Measurements from ENCODE around the gene FAM131C.

FAM131C gene

DNA sequence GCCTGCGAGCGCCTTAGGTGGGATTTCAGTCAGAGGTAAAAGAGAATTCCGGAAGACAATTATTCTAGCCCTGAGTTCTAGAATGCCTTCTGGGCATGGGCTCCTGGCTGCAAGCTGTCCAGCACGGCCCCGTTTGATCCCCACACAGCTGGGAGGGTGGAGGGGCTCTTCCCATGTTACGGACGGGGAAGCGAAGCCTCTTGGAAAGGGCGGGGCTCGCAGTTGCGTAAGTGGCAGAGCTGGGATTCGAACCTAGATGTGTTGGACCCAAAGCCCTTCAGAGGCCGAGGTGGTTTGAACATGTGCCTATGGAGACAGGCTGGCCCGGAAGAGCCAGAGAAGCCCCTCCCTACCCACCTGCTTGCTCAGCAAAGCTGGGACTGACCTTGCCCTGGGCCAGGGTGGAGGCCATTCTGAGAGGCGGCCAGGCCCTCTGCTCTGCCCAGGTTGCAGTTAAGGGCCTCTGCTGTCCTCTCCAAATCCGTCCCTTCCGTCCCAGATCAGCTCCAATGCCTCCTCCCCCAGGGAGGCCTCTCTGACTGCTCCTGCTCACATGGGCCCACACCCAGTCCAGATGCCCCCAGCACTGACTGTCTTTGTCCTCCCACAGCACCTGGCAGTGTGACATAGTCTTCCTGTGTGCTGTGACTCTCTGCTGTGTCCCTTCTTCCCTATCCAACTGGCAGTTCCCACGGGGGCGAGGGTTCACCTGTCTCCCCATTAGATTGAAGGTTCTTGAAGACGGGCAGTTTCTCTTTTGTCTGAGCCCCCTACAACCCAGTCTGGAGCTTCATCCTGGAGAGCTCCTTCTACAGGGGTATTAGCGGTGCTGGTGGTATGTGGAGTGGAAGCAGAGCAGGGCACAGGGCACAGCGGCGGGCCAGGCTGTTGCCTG lies 54.5 kb downstream of the FAM131C start:
- Histone ChIP-seq H3K4me2 (ENCODE audit: low read length, poor library complexity, severe bottlenecking) (no peak overlapping the region), H3K9ac (ENCODE audit: low read length) (peak overlapping the region; percentile 86), H3K4me1 (ENCODE audit: control insufficient read depth, insufficient read depth, low read depth, low read length) (peaks cover 37% of the 10 kb centered on the region), H3K23ac (ENCODE audit: low read length in 2 of 2) (no peak overlapping the region), H3K18ac (ENCODE audit: low read depth in 1 of 2, low read length in 2 of 2) (peak overlapping the region; percentile 78 to 80), H3K36me3 (ENCODE audit: control insufficient read depth in 1 of 2, insufficient read depth in 2 of 2, low read depth in 1 of 2, low read length in 2 of 2) (no peaks in the 10 kb centered on the region), H2AFZ (ENCODE audit: low read depth, low read length) (no peak overlapping the region), H2BK120ac (ENCODE audit: low read depth, low read length) (peak overlapping the region; percentile 29), H4K8ac (ENCODE audit: low read length) (peak overlapping the region; percentile 67), H2BK5ac (ENCODE audit: low read depth, low read length, poor library complexity, severe bottlenecking) (no peak overlapping the region), H2BK15ac (ENCODE audit: low read depth, poor library complexity, severe bottlenecking) (peak overlapping the region; percentile 55), H2AK5ac (ENCODE audit: low read length, severe bottlenecking) (no peak overlapping the region), H2BK12ac (ENCODE audit: low read length in 2 of 2) (peak overlapping the region; percentile 40 to 81), H3K14ac (ENCODE audit: low read length in 2 of 2) (peak overlapping the region in 1 of 2 experiments; percentile 11), H4K91ac (ENCODE audit: low read length) (peak overlapping the region; percentile 93), H3K27me3 (ENCODE audit: control insufficient read depth in 1 of 2, insufficient read depth in 1 of 2, low read length in 2 of 2) (no peaks in the 10 kb centered on the region), H3K79me1 (replicated peaks; ENCODE audit: low read length, poor library complexity, severe bottlenecking) (no peaks in the 10 kb centered on the region), H3K9me3 (ENCODE audit: control insufficient read depth, low read length) (no peaks in the 10 kb centered on the region), H3K27ac (ENCODE audit: low read length, poor library complexity, severe bottlenecking) (no peak overlapping the region), H3K4me3 (ENCODE audit: insufficient read depth in 1 of 2, low read depth in 1 of 2, low read length in 2 of 2) (peak overlapping the region in 1 of 2 experiments; percentile 76), H3K4ac (ENCODE audit: low read depth in 1 of 2, low read length in 2 of 2) (peak overlapping the region in 1 of 2 experiments; percentile 85)
- DNase-seq = no peak
- WGBS = 93% methylated on average over 23 of the region's 23 CpGs

DNA sequence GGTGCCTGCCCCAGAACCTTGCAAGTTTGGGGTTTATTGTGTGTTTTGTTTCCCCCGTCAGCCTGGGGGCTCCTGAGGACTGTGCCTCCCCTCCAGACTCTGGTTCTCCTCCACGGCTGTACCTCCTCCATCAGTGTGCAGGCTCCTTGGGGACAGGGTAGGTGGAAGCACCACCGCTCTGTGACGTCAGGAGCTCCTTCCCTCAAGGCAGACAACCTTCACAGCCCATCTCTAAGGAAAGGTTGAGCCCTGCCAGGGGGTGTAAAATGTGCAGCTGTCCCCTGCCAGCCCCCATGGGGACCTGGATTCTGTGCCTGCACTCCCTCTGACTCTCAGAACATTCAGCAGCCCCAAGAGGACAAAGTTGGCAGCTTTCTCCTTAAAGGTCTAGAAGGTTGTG lies 55.1 kb downstream of the FAM131C start:
- Histone ChIP-seq H3K4me2 (ENCODE audit: low read length, poor library complexity, severe bottlenecking) (no peak overlapping the region), H3K4me3 (ENCODE audit: insufficient read depth in 1 of 2, low read depth in 1 of 2, low read length in 2 of 2) (peak overlapping the region in 1 of 2 experiments; percentile 76), H2BK12ac (ENCODE audit: low read length in 2 of 2) (peak overlapping the region; percentile 34 to 79), H3K4ac (ENCODE audit: low read depth in 1 of 2, low read length in 2 of 2) (peak overlapping the region; percentile 73 to 85), H2BK5ac (ENCODE audit: low read depth, low read length, poor library complexity, severe bottlenecking) (no peak overlapping the region), H4K8ac (ENCODE audit: low read length) (peak overlapping the region; percentile 67), H4K91ac (ENCODE audit: low read length) (peak overlapping the region; percentile 93), H3K27me3 (ENCODE audit: control insufficient read depth in 1 of 2, insufficient read depth in 1 of 2, low read length in 2 of 2) (no peaks in the 10 kb centered on the region), H3K36me3 (ENCODE audit: control insufficient read depth in 1 of 2, insufficient read depth in 2 of 2, low read depth in 1 of 2, low read length in 2 of 2) (no peaks in the 10 kb centered on the region), H2BK15ac (ENCODE audit: low read depth, poor library complexity, severe bottlenecking) (peak overlapping the region; percentile 12), H2AK5ac (ENCODE audit: low read length, severe bottlenecking) (no peak overlapping the region), H2AFZ (ENCODE audit: low read depth, low read length) (no peak overlapping the region), H3K9ac (ENCODE audit: low read length) (peak overlapping the region; percentile 86), H3K9me3 (ENCODE audit: control insufficient read depth, low read length) (no peaks in the 10 kb centered on the region), H3K23ac (ENCODE audit: low read length in 2 of 2) (peak overlapping the region in 1 of 2 experiments; percentile 42), H3K79me1 (replicated peaks; ENCODE audit: low read length, poor library complexity, severe bottlenecking) (no peaks in the 10 kb centered on the region), H3K18ac (ENCODE audit: low read depth in 1 of 2, low read length in 2 of 2) (peak overlapping the region; percentile 78 to 94), H2BK120ac (ENCODE audit: low read depth, low read length) (peak overlapping the region; percentile 6), H3K4me1 (ENCODE audit: control insufficient read depth, insufficient read depth, low read depth, low read length) (peaks cover 40% of the 10 kb centered on the region), H3K27ac (ENCODE audit: low read length, poor library complexity, severe bottlenecking) (no peak overlapping the region), H3K14ac (ENCODE audit: low read length in 2 of 2) (no peak overlapping the region)
- 38% methylated on average over 4 of the region's 4 CpGs for WGBS
- DNase-seq = no peak

DNA sequence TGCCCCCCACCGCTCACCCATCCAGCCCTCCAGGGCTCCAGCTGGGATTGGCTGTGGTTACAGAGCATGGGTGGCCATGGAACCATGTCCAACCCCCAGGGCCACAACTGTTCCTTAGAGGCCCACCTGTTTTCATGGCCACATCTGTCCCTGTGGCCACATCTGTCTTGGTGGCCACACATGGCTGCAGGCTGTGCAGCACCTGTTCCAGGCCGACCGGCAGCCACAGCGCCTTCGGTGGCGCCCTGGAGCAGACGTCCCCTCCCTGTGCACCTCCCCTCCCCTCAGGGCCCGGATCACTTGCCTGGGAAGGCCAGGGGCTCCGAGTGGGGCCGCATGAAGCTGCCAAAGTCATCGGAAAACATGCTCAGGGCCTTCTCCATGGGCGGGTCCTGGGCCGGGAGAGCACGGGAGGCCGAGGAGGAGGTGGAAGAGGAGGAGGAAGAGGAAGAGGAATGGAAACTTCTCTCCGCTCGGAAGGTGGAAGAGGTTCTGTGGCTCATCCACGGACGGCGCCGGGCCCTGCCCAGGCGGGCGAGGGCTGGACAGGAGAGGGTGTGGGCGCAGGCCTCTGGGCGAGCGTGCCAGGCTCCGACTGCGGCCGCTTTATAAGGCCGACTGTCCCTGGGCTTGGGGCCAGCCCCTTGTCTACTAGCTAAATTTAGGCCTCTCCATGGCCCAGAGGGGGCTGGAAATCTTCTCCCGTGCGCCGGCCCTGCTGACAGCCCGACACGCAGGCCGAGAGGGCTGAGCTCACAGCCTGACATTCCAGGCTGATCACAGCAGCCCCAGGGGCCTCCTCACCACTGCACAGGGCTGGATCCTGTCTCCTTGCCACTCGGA lies 55.8 kb downstream of the FAM131C start, which contains the start of gene HSPB7:
Gene HSPB7, minus strand, starts transcription at position 583 of the 843 bp plus-strand sequence. Its CDS starts 80 bp downstream, at position 503.
- no peaks in the 10 kb centered on the region for H3K36me3 ChIP-seq (ENCODE audit: control insufficient read depth in 1 of 2, insufficient read depth in 2 of 2, low read depth in 1 of 2, low read length in 2 of 2)
- H3K14ac ChIP-seq (ENCODE audit: low read length in 2 of 2) = peak within 1 kb of the TSS in 1 of 2 experiments; percentile 83
- no peak within 1 kb of the TSS for H2AK5ac ChIP-seq (ENCODE audit: low read length, severe bottlenecking)
- H4K8ac ChIP-seq (ENCODE audit: low read length) = peak within 1 kb of the TSS; percentile 92
- H3K9ac ChIP-seq (ENCODE audit: low read length) = peak within 1 kb of the TSS; percentile 86
- H2BK15ac ChIP-seq (ENCODE audit: low read depth, poor library complexity, severe bottlenecking) = peak within 1 kb of the TSS; percentile 52
- H3K27ac ChIP-seq (ENCODE audit: low read length, poor library complexity, severe bottlenecking) = no peak within 1 kb of the TSS
- H2BK12ac ChIP-seq (ENCODE audit: low read length in 2 of 2) = peak within 1 kb of the TSS; percentile 70 to 79
- H3K79me1 ChIP-seq (replicated peaks; ENCODE audit: low read length, poor library complexity, severe bottlenecking) = no peaks in the 10 kb centered on the region
- H4K91ac ChIP-seq (ENCODE audit: low read length) = peak within 1 kb of the TSS; percentile 93
- no peaks in the 10 kb centered on the region for H3K27me3 ChIP-seq (ENCODE audit: control insufficient read depth in 1 of 2, insufficient read depth in 1 of 2, low read length in 2 of 2)
- no peak within 1 kb of the TSS for H2BK5ac ChIP-seq (ENCODE audit: low read depth, low read length, poor library complexity, severe bottlenecking)
- H3K4me2 ChIP-seq (ENCODE audit: low read length, poor library complexity, severe bottlenecking) = no peak within 1 kb of the TSS
- H3K9me3 ChIP-seq (ENCODE audit: control insufficient read depth, low read length) = no peaks in the 10 kb centered on the region
- WGBS = 43% methylated on average over 35 of the region's 37 CpGs
- DNase-seq = peak; percentile 94
- H3K23ac ChIP-seq (ENCODE audit: low read length in 2 of 2) = peak within 1 kb of the TSS in 1 of 2 experiments; percentile 42
- peak within 1 kb of the TSS; percentile 46 for H2AFZ ChIP-seq (ENCODE audit: low read depth, low read length)
- peak within 1 kb of the TSS; percentile 73 to 85 for H3K4ac ChIP-seq (ENCODE audit: low read depth in 1 of 2, low read length in 2 of 2)
- H2BK120ac ChIP-seq (ENCODE audit: low read depth, low read length) = peak within 1 kb of the TSS; percentile 68
- peaks cover 44% of the 10 kb centered on the region for H3K4me1 ChIP-seq (ENCODE audit: control insufficient read depth, insufficient read depth, low read depth, low read length)
- H3K4me3 ChIP-seq (ENCODE audit: insufficient read depth in 1 of 2, low read depth in 1 of 2, low read length in 2 of 2) = peak within 1 kb of the TSS in 1 of 2 experiments; percentile 76
- H3K18ac ChIP-seq (ENCODE audit: low read depth in 1 of 2, low read length in 2 of 2) = peak within 1 kb of the TSS; percentile 78 to 94
